HCT116 (cell line): ENCODE data around the gene CRHR1. TPM values are rescaled to one million over a fixed set of nuclear protein-coding genes. Genes with fewer than 3 reads are reported as not detected.

Experiments
- ATAC-seq: fragments of 200-7000 bp; cut with Tn5 transposase; 2 replicates; pipeline ENCODE4 v1.9.1; 2020; ENCODE audit warnings: mild to moderate bottlenecking, moderate library complexity
- BruUV-seq: library from RNA; stranded (reverse); fragments of 400-500 nt; replicated peaks from 2 replicates; lab custom pipeline; 2021; lab: Mats Ljungman, UMichigan
- CTCF ChIA-PET: fragments of 300-600 bp; sonication (Branson Sonifier 250); formaldehyde crosslinking; loops from one replicate; lab custom pipeline; 2021; ENCODE audit warnings: antibody characterized with exemption; lab: Charles Lee
- POLR2A ChIA-PET: fragments of 300-600, 350-600 bp; sonication (Branson Sonifier 250); formaldehyde crosslinking; loops from one replicate; lab custom pipeline; 2021; ENCODE audit warnings: antibody characterized with exemption; lab: Charles Lee
- RAD21 ChIA-PET, 2 experiments: fragments of 300-600 bp; sonication (Branson Sonifier 250); formaldehyde crosslinking; loops; one replicate each; lab custom pipeline; 2023; ENCODE audit warnings: low total read pairs in 2 of 2; ENCODE audit not compliant: uncharacterized antibody in 2 of 2, unreplicated experiment in 2 of 2, low non-redundant PET in 1 of 2; lab: Charles Lee
- DNase-seq: peaks from one replicate; pipeline ENCODE4 v3.0.0-alpha.2; 2010; ENCODE audit warnings: low read depth, low spot score
- H2AFZ ChIP-seq: fragments of 200-600 bp; shearing (Covaris generic), sonication (generic); 2 replicates; pipeline ENCODE4 v1.6.1; 2017; ENCODE audit warnings: low read depth, mixed run types, mixed read lengths, antibody characterized with exemption, low read length; ENCODE audit not compliant: poor library complexity, severe bottlenecking
- H3K27ac ChIP-seq: 2 replicates; pipeline ENCODE4 v1.5.1; 2012; ENCODE audit warnings: low read depth, low read length
- H3K27me3 ChIP-seq: fragments of 200-600 bp; sonication (generic); 2 replicates; pipeline ENCODE4 v1.6.1; 2016; ENCODE audit warnings: mixed run types, low read length, mixed read lengths; ENCODE audit not compliant: insufficient read depth
- H3K36me3 ChIP-seq, 2 experiments: fragments of 200-500 bp in 1 of 2; fragments of 200-600 bp in 1 of 2; sonication (Bioruptor generic) in 1 of 2; sonication (generic) in 1 of 2; 2 replicates each; pipeline versions ENCODE4 v1.5.1 to v1.6.1; 2014 to 2016; ENCODE audit warnings: low read length in 2 of 2, inconsistent platforms in 1 of 2, mixed read lengths in 1 of 2, mixed run types in 1 of 2; ENCODE audit not compliant: insufficient read depth in 2 of 2, control insufficient read depth in 1 of 2
- H3K4me1 ChIP-seq, 2 experiments: fragments of 200-600 bp in 1 of 2; sonication (generic) in 1 of 2; 2 replicates each; pipeline versions ENCODE4 v1.5.1 to v1.6.1; 2012 to 2017; ENCODE audit warnings: low read length in 2 of 2, inconsistent platforms in 1 of 2, mild to moderate bottlenecking in 1 of 2, mixed read lengths in 1 of 2, mixed run types in 1 of 2, moderate library complexity in 1 of 2; ENCODE audit not compliant: insufficient read depth in 2 of 2, control insufficient read depth in 1 of 2
- H3K4me2 ChIP-seq: fragments of 200-600 bp; sonication (generic); 2 replicates; pipeline ENCODE4 v1.6.1; 2017; ENCODE audit warnings: mixed run types, low read length, mixed read lengths
- H3K4me3 ChIP-seq, 2 experiments: fragments of 200-600 bp in 1 of 2; sonication (generic) in 1 of 2; replicated peaks in 1 of 2; 2 replicates each; pipeline ENCODE4 v1.5.1; 2011 to 2016; ENCODE audit warnings: low read length in 2 of 2, control low read depth in 1 of 2, low read depth in 1 of 2, mild to moderate bottlenecking in 1 of 2, mixed read lengths in 1 of 2, mixed run types in 1 of 2
- H3K79me2 ChIP-seq: fragments of 200-600 bp; sonication (generic); 2 replicates; pipeline ENCODE4 v1.6.1; 2017; ENCODE audit warnings: mild to moderate bottlenecking, mixed run types, low read length, moderate library complexity, mixed read lengths; ENCODE audit not compliant: insufficient read depth
- H3K9ac ChIP-seq: fragments of 200-600 bp; sonication (generic); 2 replicates; pipeline ENCODE4 v1.6.1; 2016; ENCODE audit warnings: low read length, mixed read lengths
- H3K9me2 ChIP-seq: fragments of 200-600 bp; sonication (generic), shearing (Covaris generic); 2 replicates; pipeline ENCODE4 v1.6.1; 2017; ENCODE audit warnings: mixed run types, mild to moderate bottlenecking, moderate library complexity; ENCODE audit not compliant: insufficient read depth
- H3K9me3 ChIP-seq, 2 experiments: fragments of 200-500 bp in 1 of 2; fragments of 200-600 bp in 1 of 2; sonication (Bioruptor generic) in 1 of 2; sonication (generic) in 1 of 2; 2 replicates each; pipeline ENCODE4 v1.6.1; 2014 to 2017; ENCODE audit warnings: low read length in 2 of 2, mixed read lengths in 2 of 2, inconsistent platforms in 1 of 2, low read depth in 1 of 2, mild to moderate bottlenecking in 1 of 2, mixed run types in 1 of 2, moderate library complexity in 1 of 2; ENCODE audit not compliant: control insufficient read depth in 1 of 2, insufficient read depth in 1 of 2
- H4K20me1 ChIP-seq: fragments of 200-600 bp; sonication (generic), shearing (Covaris generic); 2 replicates; pipeline ENCODE4 v1.6.1; 2017; ENCODE audit warnings: mixed run types, mild to moderate bottlenecking, moderate library complexity; ENCODE audit not compliant: insufficient read depth
- ATF3 ChIP-seq: IDR thresholded peaks from 2 replicates; pipeline ENCODE4 v1.6.1; 2012
- CBX3 ChIP-seq: IDR thresholded peaks from 2 replicates; pipeline ENCODE4 v1.6.1; 2012; ENCODE audit warnings: low read depth
- CEBPB ChIP-seq: IDR thresholded peaks from 2 replicates; pipeline ENCODE4 v1.6.1; 2012; ENCODE audit warnings: low read depth
- ELF1 ChIP-seq: IDR thresholded peaks from 2 replicates; pipeline ENCODE4 v1.6.1; 2012; ENCODE audit warnings: low read depth, borderline replicate concordance
- EZH2 ChIP-seq: fragments of 200-600 bp; sonication (generic); IDR thresholded peaks from 2 replicates; pipeline ENCODE4 v1.6.1; 2017; ENCODE audit warnings: antibody characterized with exemption, mixed run types
- EZH2phosphoT487 ChIP-seq: fragments of 200-600 bp; IDR thresholded peaks from 2 replicates; pipeline ENCODE4 v1.6.1; 2018; ENCODE audit warnings: antibody characterized with exemption, borderline replicate concordance
- FOSL1 ChIP-seq: IDR thresholded peaks from 2 replicates; pipeline ENCODE4 v1.6.1; 2012; ENCODE audit warnings: low read depth
- MAX ChIP-seq: IDR thresholded peaks from 2 replicates; pipeline ENCODE4 v1.6.1; 2012
- POLR2A ChIP-seq: IDR thresholded peaks from 2 replicates; pipeline ENCODE4 v1.7.0; 2011; ENCODE audit warnings: borderline replicate concordance; ENCODE audit not compliant: insufficient read depth, insufficient read length; ENCODE audit errors: extremely low read depth
- RAD21 ChIP-seq: IDR thresholded peaks from 2 replicates; pipeline ENCODE4 v1.6.1; 2012; ENCODE audit warnings: low read depth, mild to moderate bottlenecking
- REST ChIP-seq: IDR thresholded peaks from 2 replicates; pipeline ENCODE4 v1.6.1; 2012; ENCODE audit warnings: low read depth
- SIN3A ChIP-seq: IDR thresholded peaks from 2 replicates; pipeline ENCODE4 v1.6.1; 2012; ENCODE audit warnings: low read depth
- SP1 ChIP-seq: IDR thresholded peaks from 2 replicates; pipeline ENCODE4 v1.6.1; 2012; ENCODE audit warnings: low read depth
- SRF ChIP-seq: IDR thresholded peaks from 2 replicates; pipeline ENCODE4 v1.6.1; 2012; ENCODE audit warnings: low read depth
- TCF7L2 ChIP-seq: IDR thresholded peaks from 2 replicates; pipeline ENCODE4 v1.7.0; 2011; ENCODE audit warnings: borderline replicate concordance, inconsistent platforms; ENCODE audit not compliant: insufficient read depth, insufficient read length; ENCODE audit errors: extremely low read depth
- YY1 ChIP-seq: IDR thresholded peaks from 2 replicates; pipeline ENCODE4 v1.6.1; 2011; ENCODE audit warnings: low read length, low read depth, moderate library complexity, mild to moderate bottlenecking; ENCODE audit not compliant: insufficient replicate concordance; ENCODE audit errors: extremely low read depth
- ZFX ChIP-seq: fragments of 450-650 bp; IDR thresholded peaks from 2 replicates; pipeline ENCODE4 v1.6.1; 2017
- ZNF274 ChIP-seq: fragments of 200-500 bp; sonication (Bioruptor generic); IDR thresholded peaks from 2 replicates; pipeline ENCODE4 v1.6.1; 2014; ENCODE audit warnings: mild to moderate bottlenecking, low read depth, low read length, inconsistent platforms
- intact Hi-C: fragments of 100-400 bp; cut with micrococcal nuclease; formaldehyde crosslinking; loops from 2 replicates; pipeline ENCODE4 v1.10.0; 2022
- total RNA-seq: library from RNA; stranded (reverse); gene quantifications from one replicate; pipeline ENCODE4 v1.2.1, GENCODE V29; 2021; ENCODE audit not compliant: unreplicated experiment

The CRHR1 gene
- total RNA-seq, 1 experiment from 2014 or later: 0.12 TPM

GRCh38 chr17:45783593-45784292 is 377 bp upstream of the CRHR1 start:
- Histone ChIP-seq H3K9ac (no peak overlapping the region), H4K20me1 (no peaks in the 10 kb centered on the region), H3K27me3 (no peaks in the 10 kb centered on the region; the same call in 1 of the 2 replicates), H3K9me3 (no peaks in the 10 kb centered on the region), H3K4me2 (no peak overlapping the region), H3K36me3 (no peaks in the 10 kb centered on the region), H3K4me3 (no peak overlapping the region), H3K9me2 (no peaks in the 10 kb centered on the region), H2AFZ (no peak overlapping the region), H3K4me1 (peaks cover 0 to 4% of the 10 kb centered on the region in 2 experiments; a peak in 1 of 4 replicates), H3K27ac (no peak overlapping the region), H3K79me2 (no peaks in the 10 kb centered on the region)
- RAD21 ChIA-PET: no interaction called here
- CTCF ChIA-PET: no interaction called here
- POLR2A ChIA-PET: no interaction called here
- TF ChIP-seq YY1 (no peak), EZH2phosphoT487 (no peak), SRF (no peak), EZH2 (no peak), POLR2A (no peak), ATF3 (no peak), FOSL1 (no peak), ZFX (no peak), SIN3A (no peak), SP1 (no peak), TCF7L2 (no peak), CEBPB (no peak), MAX (no peak), RAD21 (no peak), ELF1 (no peak), REST (no peak), ZNF274 (no peak), CBX3 (no peak)
- ATAC-seq (no peak), DNase-seq (no peak)
- no TSS peak for BruUV-seq
- intact Hi-C loops: no loop called here
